ENCODE results near the gene ROCK2. TPM values are rescaled to one million over a fixed set of nuclear protein-coding genes. Genes with fewer than 3 reads are reported as not detected.

ROCK2 gene
- total RNA-seq, 1 donor from 2014 or later, result 20.0 TPM

DNA sequence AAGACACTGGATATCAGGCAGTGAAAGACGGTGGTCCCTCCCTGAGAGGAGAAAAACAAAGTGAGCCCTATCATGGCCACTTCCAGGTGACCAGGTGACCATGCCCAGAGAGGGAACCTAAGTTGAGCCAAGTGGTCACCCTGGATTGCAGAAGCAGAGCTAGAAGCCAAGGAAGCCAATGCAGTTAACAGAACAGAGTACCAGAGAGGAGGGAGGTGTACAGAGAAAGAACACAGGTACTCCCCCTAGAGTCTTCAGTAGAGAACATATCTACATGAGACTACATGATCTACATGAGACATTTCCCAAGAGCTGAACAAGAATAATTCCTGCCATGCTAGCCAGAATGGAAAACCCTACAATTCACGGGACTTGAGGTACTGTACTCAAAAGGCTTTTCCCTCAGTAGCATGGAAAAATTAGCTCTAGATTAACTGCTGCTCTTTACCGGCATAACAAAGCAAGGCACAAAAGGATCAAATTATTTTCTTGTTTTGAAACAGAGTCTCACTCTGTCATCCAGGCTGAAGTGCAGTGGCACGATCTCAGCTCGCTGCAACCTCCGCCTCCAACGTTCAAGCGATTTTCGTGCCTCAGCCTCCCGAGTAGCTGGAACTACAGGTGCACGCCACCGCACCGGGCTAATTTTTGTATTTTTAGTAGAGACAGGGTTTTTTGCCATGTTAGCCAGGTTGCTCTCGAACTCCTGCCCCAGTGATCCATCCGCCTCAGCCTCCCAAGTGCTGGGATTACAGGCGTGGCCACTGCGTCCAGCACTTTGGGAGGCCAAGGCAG is 23.5 kb downstream of the ROCK2 start:
- TF ChIP-seq, protein P1, sequence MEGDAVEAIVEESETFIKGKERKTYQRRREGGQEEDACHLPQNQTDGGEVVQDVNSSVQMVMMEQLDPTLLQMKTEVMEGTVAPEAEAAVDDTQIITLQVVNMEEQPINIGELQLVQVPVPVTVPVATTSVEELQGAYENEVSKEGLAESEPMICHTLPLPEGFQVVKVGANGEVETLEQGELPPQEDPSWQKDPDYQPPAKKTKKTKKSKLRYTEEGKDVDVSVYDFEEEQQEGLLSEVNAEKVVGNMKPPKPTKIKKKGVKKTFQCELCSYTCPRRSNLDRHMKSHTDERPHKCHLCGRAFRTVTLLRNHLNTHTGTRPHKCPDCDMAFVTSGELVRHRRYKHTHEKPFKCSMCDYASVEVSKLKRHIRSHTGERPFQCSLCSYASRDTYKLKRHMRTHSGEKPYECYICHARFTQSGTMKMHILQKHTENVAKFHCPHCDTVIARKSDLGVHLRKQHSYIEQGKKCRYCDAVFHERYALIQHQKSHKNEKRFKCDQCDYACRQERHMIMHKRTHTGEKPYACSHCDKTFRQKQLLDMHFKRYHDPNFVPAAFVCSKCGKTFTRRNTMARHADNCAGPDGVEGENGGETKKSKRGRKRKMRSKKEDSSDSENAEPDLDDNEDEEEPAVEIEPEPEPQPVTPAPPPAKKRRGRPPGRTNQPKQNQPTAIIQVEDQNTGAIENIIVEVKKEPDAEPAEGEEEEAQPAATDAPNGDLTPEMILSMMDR (IDR thresholded peaks at IDR 0.05; ENCODE audit: insufficient read depth, low read length, severe bottlenecking), result no peak
- no peak for FAIRE-seq
- Histone ChIP-seq H3K27me3 (ENCODE audit: control insufficient read depth, insufficient read depth, low read length) (no peaks in the 10 kb centered on the region), H3K4me3 (ENCODE audit: low read depth, low read length) (no peak overlapping the region), H3K36me3 (ENCODE audit: control insufficient read depth, insufficient read depth, low read length) (no peaks in the 10 kb centered on the region)
- no peak for DNase-seq (ENCODE audit: low read depth)

DNA sequence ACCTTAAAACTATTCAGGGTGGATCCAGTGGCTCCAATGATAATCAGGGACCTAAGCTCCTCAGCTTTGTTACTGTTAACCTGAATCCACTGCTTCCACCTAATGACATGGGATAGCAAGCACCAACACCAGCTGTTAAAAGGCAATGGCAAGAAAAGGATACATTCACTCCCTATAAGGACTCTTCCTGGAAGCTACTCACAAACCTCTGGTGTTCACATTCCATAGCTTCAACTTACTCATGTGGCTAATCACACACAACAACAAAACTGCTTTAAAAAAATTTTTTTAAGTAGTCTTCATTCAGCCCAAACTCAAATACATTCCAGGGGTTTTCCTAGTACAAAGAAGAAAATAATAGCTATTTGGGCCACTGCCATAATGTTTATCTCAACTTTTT is 24.5 kb downstream of the ROCK2 start:
- FAIRE-seq, result no peak
- H3K36me3 ChIP-seq (ENCODE audit: control insufficient read depth, insufficient read depth, low read length), result no peaks in the 10 kb centered on the region
- H3K4me3 ChIP-seq (ENCODE audit: low read depth, low read length), result no peak overlapping the region
- TF ChIP-seq, protein P1 (IDR thresholded peaks at IDR 0.05; ENCODE audit: insufficient read depth, low read length, severe bottlenecking), result no peak
- no peaks in the 10 kb centered on the region for H3K27me3 ChIP-seq (ENCODE audit: control insufficient read depth, insufficient read depth, low read length)
- DNase-seq (ENCODE audit: low read depth), result no peak

DNA sequence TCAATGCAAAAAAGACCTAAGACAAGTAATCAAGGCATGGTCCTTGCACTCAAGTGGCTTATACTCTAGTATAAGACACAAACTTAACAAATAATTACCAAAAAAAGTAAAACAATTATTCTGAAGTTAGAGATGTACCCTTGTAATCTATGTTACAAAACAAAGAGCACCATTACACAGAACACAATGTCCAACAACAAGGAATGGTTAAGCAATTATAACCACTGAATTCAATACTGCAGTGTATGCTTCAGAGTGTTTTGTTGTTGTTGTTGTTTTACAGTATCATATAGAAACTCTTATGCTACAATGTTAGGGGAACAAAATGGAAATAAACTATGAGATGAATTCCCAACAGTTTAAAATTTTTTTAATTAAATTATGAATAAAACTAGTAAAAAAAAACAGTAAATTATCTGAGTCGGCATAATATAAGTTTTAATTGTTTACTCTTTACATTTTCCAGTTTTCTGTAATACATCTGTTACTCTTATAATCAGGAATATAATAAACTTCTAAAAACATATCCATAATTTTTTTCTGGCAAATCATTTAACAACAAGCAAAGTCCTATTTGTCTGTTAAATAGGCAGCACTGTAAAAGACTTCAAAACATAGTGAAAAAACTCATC is 29.2 kb downstream of the ROCK2 start:
- TF ChIP-seq, protein P1 (IDR thresholded peaks at IDR 0.05; ENCODE audit: insufficient read depth, low read length, severe bottlenecking), result no peak
- no peak overlapping the region for H3K4me3 ChIP-seq (ENCODE audit: low read depth, low read length)
- no peak for DNase-seq (ENCODE audit: low read depth)
- H3K27me3 ChIP-seq (ENCODE audit: control insufficient read depth, insufficient read depth, low read length), result no peaks in the 10 kb centered on the region
- no peaks in the 10 kb centered on the region for H3K36me3 ChIP-seq (ENCODE audit: control insufficient read depth, insufficient read depth, low read length)
- no peak for FAIRE-seq

DNA sequence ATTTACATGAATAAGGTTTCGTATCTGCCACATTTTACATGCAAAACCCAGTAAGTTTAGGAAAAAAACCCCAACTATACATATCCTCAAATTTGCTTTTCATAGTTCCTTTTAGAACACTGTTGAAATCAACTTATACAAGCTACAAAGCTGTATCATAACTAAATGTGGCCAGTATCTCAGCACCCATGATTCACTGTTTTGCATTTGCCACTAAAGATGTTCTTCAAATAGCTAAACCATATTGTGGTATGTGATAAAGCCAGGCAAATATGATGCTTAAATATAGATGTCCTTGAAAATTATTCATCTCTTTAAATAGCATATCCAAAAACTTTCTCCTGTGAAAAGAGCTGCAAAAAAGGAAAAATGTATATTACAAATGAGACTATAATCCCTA is 29.9 kb downstream of the ROCK2 start:
- H3K4me3 ChIP-seq (ENCODE audit: low read depth, low read length), result no peak overlapping the region
- H3K27me3 ChIP-seq (ENCODE audit: control insufficient read depth, insufficient read depth, low read length), result no peaks in the 10 kb centered on the region
- TF ChIP-seq, protein P1 (IDR thresholded peaks at IDR 0.05; ENCODE audit: insufficient read depth, low read length, severe bottlenecking), result no peak
- FAIRE-seq (no peak), DNase-seq (ENCODE audit: low read depth) (no peak)
- H3K36me3 ChIP-seq (ENCODE audit: control insufficient read depth, insufficient read depth, low read length), result no peaks in the 10 kb centered on the region

DNA sequence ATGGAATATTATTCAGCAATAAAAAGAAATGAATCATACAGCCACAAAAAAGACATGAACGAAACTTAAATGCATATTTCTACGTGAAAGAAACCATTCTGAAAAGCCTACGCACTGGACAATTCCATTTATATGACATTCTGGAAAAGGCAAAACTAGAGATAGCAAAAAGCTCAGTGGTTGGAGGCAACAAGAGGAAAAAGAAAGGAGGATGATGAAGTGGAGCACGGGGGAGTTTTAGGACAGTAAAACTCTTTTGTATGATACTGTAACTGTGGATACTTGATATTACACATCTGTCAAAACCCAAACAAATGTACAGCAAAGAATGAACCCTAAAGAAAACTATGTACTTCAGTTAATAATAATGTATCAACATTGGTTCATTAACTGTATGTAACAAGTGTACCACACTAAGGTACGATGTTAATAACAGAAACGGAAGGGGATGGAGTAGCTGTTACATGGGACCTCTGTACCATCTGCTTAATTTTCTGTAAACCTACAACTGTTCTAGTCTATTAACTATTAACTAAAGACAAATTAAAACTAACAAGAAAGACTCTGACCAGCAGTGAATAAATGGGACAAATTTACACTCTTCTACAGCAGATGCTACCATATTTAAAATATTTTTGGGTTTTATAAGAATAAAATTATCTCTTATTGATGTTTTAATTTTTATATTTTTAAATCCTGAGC is 31.5 kb downstream of the ROCK2 start:
- no peak overlapping the region for H3K4me3 ChIP-seq (ENCODE audit: low read depth, low read length)
- no peaks in the 10 kb centered on the region for H3K36me3 ChIP-seq (ENCODE audit: control insufficient read depth, insufficient read depth, low read length)
- no peaks in the 10 kb centered on the region for H3K27me3 ChIP-seq (ENCODE audit: control insufficient read depth, insufficient read depth, low read length)
- no peak for FAIRE-seq
- TF ChIP-seq, protein P1 (IDR thresholded peaks at IDR 0.05; ENCODE audit: insufficient read depth, low read length, severe bottlenecking), result no peak
- DNase-seq (ENCODE audit: low read depth), result no peak

Data from bronchial epithelial cell (primary cell).